GM18499 (cell line): ENCODE measurements around the gene ANKHD1.

ENCODE experiments used
- ATAC-seq: cut with Tn5 transposase; IDR thresholded peaks from one replicate; pipeline ENCODE4 v1.9.1; 2021; ENCODE audit warnings: moderate number of reproducible peaks; ENCODE audit not compliant: insufficient read depth, unreplicated experiment

ANKHD1 gene

GRCh38 chr5:140557136-140557805, 155.6 kb downstream of the ANKHD1 start, which contains the start of gene SRA1:
TSS of gene SRA1 (minus strand) at chr5:140557473. CDS start at chr5:140557452, 21 bp downstream.
- ATAC-seq = peak; percentile 85

DNA sequence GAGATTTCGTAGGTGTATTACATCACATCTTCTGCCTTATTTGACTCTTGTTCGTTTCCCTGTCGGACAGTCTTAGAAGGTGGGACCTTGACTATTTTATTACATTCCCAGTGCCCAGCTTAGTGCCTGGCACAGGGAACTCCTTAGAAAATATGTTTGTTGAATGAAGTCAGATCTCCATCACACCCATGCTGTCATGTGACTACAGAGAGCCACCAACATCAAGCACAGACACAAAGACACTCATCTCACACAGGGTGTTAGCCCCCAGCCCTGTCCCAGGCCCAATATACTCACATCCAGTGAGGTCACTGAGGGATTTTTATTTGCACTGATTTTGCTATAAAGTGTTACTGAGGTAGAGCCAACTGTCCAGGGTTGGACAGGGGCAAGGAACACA, 156.3 kb downstream of the ANKHD1 start:
- no peak for ATAC-seq

DNA sequence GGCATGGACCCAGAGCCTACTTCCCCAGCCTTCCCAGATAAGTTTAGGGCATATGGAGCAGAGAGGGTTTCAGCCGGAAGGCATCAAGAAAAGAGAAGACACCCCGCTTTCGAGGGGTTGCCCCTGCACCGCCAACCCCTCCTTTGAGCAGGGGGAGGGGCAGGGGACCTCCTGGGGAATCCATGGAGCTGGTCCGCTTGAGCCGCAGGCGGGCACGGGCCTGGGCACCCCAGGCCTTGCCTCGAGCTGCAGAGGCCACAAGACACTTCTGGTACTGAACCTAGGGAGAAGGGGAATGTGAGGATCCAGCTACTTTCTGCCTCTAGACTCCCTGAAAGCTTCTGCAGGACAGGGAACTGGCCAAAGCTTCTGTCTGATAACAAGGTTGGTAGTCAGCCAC, 156.9 kb downstream of the ANKHD1 start:
- no peak for ATAC-seq

DNA sequence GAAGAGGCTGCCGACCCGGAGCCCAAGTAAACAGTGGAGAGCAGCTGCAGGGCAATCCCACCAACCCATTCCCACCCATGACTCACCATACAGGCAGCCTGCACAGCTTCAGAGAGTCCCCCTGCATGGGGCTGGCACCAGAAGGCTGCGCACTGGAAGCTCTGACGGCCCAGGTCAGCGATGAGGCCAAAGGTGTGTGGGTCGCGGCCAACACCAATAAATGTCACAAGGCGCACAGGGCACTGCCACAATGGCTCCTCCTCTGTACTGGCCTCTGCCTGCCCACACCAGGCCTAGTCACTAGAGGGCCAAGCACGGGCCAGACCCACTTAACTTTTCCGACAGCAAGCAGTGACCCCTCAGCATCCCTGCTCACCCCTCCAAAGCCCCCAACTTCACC, 158.6 kb downstream of the ANKHD1 start:
- no peak for ATAC-seq

DNA sequence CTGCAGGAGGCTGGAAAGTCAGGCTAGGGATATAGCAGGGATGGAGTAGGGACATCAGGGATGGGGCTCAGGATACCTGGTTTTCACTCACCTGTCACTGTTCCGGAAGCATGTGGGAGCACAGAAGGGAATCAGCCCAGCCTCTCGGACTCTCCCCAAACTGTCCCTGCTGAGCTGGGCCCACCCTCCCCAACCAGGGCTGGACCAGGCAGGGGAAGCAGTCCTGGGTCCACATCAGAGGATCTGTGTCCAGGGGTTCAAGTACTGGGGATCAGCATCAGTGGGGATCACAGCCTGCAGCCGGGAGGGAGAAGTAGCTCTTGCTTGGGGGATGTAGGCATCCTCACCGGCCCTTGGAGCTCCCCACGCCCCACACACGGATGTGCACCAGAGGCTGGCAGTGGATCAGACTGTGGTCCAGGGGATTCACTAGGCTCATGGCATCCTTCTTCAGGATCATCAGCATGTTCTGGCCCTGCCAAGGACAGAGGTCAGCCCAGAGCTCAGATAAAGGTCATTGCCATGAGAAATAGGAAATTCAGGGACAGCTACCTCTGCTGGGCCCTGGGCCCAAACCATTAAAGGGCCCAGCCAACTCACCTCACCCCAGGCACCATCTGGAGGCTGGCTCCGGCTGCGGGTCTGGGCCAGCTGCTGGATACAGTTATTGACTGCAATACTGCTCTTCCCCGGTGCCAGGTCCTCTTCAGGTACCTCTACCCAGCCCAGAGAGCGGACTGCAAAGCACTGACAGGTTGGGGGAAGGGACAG, 160.3 kb downstream of the ANKHD1 start:
- no peak for ATAC-seq

DNA sequence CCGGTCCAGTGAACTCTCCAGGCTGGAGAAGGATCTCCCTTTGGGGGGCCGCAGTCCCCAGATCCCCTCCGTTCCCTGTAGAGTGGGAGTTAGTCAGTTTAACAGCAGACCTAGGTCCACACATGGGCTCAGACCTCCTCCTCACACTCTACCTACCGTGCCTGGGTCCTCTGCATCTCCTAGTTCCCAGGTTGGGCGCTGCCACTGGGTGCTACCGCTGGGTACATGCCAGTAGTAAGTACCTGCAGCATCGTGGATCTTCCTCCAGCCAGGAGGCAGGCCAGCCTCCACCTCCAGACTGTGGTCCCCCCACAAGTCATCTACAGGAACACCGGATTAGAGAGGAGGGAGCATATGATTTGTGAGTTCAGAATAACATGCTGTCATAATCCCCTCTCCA, 162.0 kb downstream of the ANKHD1 start:
- ATAC-seq = no peak

DNA sequence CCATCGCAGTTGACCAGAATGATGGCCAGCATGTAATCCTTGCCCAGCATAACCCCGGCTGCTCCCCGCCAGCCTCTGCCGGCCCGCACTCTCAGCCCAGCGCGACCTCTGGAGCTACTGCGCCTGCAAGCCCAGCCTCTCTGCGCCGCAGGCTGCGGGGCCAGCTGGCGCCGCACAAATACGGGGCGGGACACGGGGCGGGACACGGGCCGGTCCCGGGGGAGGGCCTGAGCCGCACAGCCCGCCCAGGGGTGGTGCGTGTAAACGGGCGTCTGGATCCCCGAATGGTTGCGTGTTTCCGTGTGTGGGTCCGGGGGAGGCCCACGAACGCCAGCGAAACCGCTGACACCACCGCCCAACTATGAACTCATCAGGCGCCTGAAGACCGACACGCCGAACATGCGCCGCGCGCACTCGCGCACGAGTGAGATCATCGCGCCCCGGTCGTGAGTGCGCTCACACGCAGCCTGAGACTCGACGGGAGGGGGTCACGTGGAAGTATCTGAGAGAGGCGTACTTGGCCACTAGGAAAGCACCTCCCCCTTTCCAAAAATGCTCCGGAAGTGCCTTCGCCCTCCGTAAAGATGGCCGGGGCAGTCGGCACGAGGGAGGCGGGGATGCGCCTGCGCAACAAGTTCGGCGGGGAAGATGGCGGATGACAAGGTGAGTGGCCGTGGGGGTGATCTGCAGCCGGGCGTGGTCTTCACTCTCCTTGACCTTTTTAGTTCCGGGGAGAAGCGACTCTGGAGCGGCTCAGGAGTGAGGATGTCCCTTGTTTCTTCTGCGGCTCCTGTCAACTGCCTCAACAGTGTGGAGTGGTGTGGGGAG, 162.8 kb downstream of the ANKHD1 start, which contains the start of the genes APBB3 and SLC35A4:
TSS of gene APBB3 (minus strand) at position 403 of the 828 bp plus-strand sequence. CDS start at position 50, 353 bp downstream.
TSS of gene SLC35A4 (plus strand) at position 633 of the 828 bp plus-strand sequence. CDS start 2,342 bp downstream, outside the sequence.
- peak; percentile 81 for ATAC-seq

GRCh38 chr5:140565024-140565779, 163.6 kb downstream of the ANKHD1 start:
- no peak for ATAC-seq

DNA sequence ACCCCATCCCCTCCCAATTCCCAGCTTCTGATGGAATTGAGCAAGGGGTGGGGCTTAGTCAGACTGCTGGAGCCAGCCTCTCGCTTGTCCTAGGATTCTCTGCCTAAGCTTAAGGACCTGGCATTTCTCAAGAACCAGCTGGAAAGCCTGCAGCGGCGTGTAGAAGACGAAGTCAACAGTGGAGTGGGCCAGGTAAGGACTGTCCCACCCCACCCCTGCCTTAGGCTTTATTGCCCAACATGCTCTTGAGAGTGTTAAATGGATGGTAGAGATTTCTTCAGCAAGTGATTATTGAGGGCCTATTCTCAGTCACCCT, 164.1 kb downstream of the ANKHD1 start:
- no peak for ATAC-seq

DNA sequence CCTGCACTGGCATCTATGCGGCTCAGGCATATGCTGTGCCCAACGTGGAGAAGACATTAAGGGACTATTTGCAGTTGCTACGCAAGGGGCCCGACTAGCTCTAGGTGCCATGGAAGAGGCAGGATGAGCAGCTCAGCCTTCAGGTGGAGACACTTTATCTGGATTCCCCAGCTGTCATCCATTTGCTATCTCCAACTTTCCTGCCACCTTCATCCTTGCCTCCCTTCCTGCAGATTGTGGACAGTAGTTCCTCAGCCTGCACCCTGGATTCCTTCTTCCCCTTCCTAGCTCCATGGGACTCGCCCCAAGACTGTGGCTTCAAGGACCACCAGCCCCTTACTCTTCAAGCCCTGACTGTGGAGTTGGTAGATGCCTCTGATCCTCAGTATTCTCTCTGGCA, 165.0 kb downstream of the ANKHD1 start:
- ATAC-seq = no peak

DNA sequence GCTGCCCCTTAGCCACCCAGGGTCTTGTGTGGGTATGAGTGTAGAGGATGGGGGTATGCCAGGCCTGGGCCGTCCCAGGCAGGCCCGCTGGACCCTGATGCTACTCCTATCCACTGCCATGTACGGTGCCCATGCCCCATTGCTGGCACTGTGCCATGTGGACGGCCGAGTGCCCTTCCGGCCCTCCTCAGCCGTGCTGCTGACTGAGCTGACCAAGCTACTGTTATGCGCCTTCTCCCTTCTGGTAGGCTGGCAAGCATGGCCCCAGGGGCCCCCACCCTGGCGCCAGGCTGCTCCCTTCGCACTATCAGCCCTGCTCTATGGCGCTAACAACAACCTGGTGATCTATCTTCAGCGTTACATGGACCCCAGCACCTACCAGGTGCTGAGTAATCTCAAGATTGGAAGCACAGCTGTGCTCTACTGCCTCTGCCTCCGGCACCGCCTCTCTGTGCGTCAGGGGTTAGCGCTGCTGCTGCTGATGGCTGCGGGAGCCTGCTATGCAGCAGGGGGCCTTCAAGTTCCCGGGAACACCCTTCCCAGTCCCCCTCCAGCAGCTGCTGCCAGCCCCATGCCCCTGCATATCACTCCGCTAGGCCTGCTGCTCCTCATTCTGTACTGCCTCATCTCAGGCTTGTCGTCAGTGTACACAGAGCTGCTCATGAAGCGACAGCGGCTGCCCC, 165.6 kb downstream of the ANKHD1 start:
- ATAC-seq = no peak

DNA sequence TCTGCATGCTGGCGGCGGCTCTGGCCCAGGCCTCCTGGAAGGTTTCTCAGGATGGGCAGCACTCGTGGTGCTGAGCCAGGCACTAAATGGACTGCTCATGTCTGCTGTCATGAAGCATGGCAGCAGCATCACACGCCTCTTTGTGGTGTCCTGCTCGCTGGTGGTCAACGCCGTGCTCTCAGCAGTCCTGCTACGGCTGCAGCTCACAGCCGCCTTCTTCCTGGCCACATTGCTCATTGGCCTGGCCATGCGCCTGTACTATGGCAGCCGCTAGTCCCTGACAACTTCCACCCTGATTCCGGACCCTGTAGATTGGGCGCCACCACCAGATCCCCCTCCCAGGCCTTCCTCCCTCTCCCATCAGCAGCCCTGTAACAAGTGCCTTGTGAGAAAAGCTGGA, 166.2 kb downstream of the ANKHD1 start:
- no peak for ATAC-seq

DNA sequence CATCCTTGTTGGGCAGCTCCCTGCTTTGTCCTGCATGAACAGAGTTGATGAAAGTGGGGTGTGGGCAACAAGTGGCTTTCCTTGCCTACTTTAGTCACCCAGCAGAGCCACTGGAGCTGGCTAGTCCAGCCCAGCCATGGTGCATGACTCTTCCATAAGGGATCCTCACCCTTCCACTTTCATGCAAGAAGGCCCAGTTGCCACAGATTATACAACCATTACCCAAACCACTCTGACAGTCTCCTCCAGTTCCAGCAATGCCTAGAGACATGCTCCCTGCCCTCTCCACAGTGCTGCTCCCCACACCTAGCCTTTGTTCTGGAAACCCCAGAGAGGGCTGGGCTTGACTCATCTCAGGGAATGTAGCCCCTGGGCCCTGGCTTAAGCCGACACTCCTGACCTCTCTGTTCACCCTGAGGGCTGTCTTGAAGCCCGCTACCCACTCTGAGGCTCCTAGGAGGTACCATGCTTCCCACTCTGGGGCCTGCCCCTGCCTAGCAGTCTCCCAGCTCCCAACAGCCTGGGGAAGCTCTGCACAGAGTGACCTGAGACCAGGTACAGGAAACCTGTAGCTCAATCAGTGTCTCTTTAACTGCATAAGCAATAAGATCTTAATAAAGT, 166.9 kb downstream of the ANKHD1 start:
- no peak for ATAC-seq

DNA sequence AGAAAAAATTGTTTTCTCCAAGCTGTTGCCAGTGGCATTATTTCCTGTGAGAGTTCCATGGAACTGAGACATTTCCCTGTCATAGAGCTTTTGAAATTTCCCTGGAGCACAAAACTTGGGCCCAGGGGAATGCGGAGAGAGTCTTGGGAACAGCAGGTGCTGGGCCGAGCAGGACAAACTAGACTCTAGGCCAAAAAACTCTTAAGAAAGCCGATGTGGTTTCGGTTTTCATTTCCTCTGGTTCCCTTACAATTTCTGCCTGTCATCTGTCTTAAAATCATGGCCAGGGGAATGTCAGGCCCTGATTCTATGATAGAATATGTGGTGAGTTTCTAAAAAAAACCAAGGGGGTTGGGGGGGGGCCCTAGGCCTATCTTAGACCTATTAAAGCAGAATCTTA, 167.6 kb downstream of the ANKHD1 start:
- no peak for ATAC-seq

DNA sequence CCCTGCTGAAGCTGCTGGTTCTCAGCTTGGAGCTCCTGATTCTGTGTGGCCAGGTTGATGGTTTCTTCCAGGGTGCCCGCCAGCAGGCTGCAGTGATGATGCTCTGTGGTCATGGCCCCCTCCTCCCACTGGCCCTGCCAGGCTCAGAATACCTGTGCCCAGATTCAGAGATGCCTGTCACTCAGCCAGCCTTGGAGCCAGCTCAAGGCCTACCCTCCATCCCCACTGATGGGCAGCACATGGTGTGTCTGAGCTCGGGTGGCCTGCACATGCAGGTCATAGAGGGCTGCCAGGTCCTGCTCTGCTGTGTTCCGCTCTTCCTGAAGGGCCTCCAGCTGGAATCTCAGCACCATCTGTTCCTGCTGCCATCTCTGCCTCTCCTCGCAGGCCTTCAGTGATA, 168.4 kb downstream of the ANKHD1 start:
- ATAC-seq = no peak

DNA sequence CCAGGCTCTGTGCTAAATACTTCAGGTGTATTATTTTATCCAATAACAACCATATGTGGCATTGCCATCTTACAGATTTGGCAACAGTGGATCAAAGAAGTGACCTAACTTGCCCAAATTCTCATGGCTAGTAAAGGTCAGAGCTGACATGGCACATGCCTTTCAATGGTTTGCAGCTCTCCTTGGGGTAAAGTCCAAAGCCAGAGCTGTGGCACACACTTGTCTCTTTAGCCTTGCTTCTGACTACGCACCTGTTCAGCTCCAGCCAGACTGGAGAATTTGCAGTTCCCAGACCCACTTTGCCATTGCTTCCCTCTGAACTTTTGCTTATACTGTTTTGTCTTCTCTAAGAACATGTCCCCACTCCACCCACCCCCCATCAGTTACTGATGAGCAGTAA, 168.9 kb downstream of the ANKHD1 start:
- ATAC-seq = no peak

DNA sequence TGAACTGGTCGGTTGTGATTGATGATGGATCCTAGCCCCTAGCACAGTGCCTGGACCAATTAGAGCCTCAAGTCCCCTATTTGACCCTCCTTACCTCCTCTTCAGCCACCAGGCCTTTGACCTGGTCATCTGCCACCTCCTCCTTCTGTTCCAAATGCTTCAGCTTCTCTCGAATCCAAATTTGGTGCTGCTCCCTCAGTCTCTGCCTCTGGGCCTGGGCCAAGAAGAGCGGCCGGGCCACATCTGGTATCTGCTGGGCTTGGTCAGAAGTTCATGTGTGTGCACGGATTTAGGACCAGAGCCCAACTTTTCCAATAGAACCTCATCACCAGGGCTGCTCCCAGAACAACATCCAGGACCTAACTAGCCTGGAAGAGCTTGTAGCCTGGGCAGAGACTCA, 169.5 kb downstream of the ANKHD1 start:
- ATAC-seq = no peak

- no peak for ATAC-seq
These were observed 172.1 kb downstream of the ANKHD1 start for GRCh38 chr5:140573683-140574082.

DNA sequence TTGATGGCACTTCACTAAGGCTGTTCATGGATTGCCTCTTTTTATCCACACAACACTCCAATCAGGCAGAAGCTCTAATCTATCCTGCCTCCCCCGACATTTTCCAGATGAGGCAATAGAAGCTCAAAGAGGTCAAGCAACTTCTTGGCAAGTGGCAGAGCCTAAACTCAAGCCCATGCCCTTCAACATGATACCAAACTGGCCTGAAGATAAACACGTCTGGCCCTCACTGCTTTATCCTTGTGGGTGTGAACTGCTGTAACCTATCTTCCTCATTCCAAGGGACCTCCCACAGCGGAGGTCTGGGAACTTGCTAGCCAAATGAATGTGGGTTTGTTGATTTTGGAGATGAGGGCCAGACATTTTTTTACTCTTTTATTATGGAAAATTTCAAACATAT, 172.5 kb downstream of the ANKHD1 start:
- no peak for ATAC-seq
